GM12865 (cell line): ENCODE measurements around the gene SLC11A2.

Experiments used
- DNase-seq: peaks from one replicate; pipeline ENCODE4 v3.0.0; 2010; ENCODE audit warnings: low read depth
- H3K4me3 ChIP-seq: 2 replicates; pipeline ENCODE4 v1.5.1; 2011; ENCODE audit warnings: mild to moderate bottlenecking, low read depth, low read length, control low read depth
- CTCF ChIP-seq: IDR thresholded peaks from 2 replicates; pipeline ENCODE4 v1.5.1; 2011; ENCODE audit warnings: low read length, control low read depth, low read depth, inconsistent platforms; ENCODE audit not compliant: insufficient read depth; ENCODE audit errors: missing control alignments

Gene SLC11A2

GRCh38 chr12:51009056-51009440, 17.1 kb downstream of the SLC11A2 start:
- TF ChIP-seq CTCF: no peak
- DNase-seq: no peak
- no peak overlapping the region for H3K4me3 ChIP-seq

GRCh38 chr12:51008329-51009055, 17.7 kb downstream of the SLC11A2 start:
- no peak for DNase-seq
- H3K4me3 ChIP-seq: no peak overlapping the region
- TF ChIP-seq CTCF: no peak

- no peak for DNase-seq
- TF ChIP-seq CTCF: no peak
- no peak overlapping the region for H3K4me3 ChIP-seq
Observed at GRCh38 chr12:51005671-51006070, 20.5 kb downstream of the SLC11A2 start.

GRCh38 chr12:51005030-51005429, 21.2 kb downstream of the SLC11A2 start:
- no peak for TF ChIP-seq CTCF
- no peak overlapping the region for H3K4me3 ChIP-seq
- no peak for DNase-seq

- DNase-seq: no peak
- H3K4me3 ChIP-seq: no peak overlapping the region
- no peak for TF ChIP-seq CTCF
Observed at GRCh38 chr12:51004504-51004903, 21.7 kb downstream of the SLC11A2 start.

GRCh38 chr12:51001799-51002198, 24.4 kb downstream of the SLC11A2 start:
- no peak for DNase-seq
- no peak overlapping the region for H3K4me3 ChIP-seq
- TF ChIP-seq CTCF: no peak

GRCh38 chr12:51000245-51000644, 25.9 kb downstream of the SLC11A2 start:
- no peak overlapping the region for H3K4me3 ChIP-seq
- no peak for DNase-seq
- no peak for TF ChIP-seq CTCF
